Uterus (tissue), 2 donors: Measurements from ENCODE around the gene GRIA1.

Experiments used
- POLR2A ChIP-seq, 2 donors: fragments of 450-650 bp; IDR thresholded peaks; one replicate each; pipeline ENCODE4 v1.6.1; 2016; ENCODE audit warnings: antibody characterized with exemption in 2 of 2, mild to moderate bottlenecking in 1 of 2, moderate library complexity in 1 of 2
- TF ChIP-seq, protein P1 (sequence below), 4 experiments: fragments of 200-600 bp in 2 of 4; fragments of 450-650 bp in 2 of 4; sonication (generic) in 2 of 4; IDR thresholded peaks; one replicate each; pipeline ENCODE4 v1.5.1; 2016 to 2019; ENCODE audit warnings: antibody characterized with exemption in 4 of 4, mild to moderate bottlenecking in 2 of 4, moderate library complexity in 1 of 4

DNA sequence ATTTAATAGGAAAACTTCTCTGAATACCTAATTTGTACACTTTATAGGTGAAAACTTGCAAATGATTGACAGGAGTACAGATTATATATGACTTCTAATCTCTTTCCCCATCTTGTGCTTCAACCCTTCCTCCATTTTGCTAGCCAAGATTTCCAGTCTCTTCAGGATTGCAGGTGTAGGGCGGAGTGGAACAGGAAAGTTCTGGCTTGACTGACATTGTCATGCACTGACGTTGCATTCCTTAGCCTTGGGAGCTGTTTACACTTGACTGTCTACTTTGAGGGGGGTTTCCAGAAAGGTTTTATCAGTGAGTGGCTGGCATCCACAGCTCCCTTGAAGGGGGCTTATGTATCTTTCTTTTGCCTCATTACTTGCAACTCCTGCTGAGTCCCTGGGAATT, 34.1 kb upstream of the GRIA1 start:
- TF ChIP-seq, protein P1, sequence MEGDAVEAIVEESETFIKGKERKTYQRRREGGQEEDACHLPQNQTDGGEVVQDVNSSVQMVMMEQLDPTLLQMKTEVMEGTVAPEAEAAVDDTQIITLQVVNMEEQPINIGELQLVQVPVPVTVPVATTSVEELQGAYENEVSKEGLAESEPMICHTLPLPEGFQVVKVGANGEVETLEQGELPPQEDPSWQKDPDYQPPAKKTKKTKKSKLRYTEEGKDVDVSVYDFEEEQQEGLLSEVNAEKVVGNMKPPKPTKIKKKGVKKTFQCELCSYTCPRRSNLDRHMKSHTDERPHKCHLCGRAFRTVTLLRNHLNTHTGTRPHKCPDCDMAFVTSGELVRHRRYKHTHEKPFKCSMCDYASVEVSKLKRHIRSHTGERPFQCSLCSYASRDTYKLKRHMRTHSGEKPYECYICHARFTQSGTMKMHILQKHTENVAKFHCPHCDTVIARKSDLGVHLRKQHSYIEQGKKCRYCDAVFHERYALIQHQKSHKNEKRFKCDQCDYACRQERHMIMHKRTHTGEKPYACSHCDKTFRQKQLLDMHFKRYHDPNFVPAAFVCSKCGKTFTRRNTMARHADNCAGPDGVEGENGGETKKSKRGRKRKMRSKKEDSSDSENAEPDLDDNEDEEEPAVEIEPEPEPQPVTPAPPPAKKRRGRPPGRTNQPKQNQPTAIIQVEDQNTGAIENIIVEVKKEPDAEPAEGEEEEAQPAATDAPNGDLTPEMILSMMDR (IDR thresholded peaks at IDR 0.05): no peak
- no peak for TF ChIP-seq POLR2A (IDR thresholded peaks at IDR 0.05)
